Heart right ventricle (tissue), 16 donors: Measurements from ENCODE around the gene KCTD11. TPM values are rescaled to one million over a fixed set of nuclear protein-coding genes. Genes with fewer than 3 reads are reported as not detected.
"Not testable (repeated sequence)": the region's sequence is repeated elsewhere in the genome, so short reads cannot be mapped to it uniquely, and the experiment has no call there.

Experiments used
- ATAC-seq, 8 donors: fragments of 200-7000 bp; cut with Tn5 transposase; one replicate each; pipeline ENCODE4 v1.9.1; 2020; ENCODE audit warnings: mild to moderate bottlenecking in 8 of 8, moderate library complexity in 8 of 8, moderate number of reproducible peaks in 1 of 8
- DNase-seq, 2 donors: peaks; one replicate each; pipeline ENCODE4 v3.0.0-alpha.2; 2020
- H3K27ac ChIP-seq, 10 donors: fragments of 200-600 bp; sonication (generic) in 2 of 10; one replicate each; pipeline versions ENCODE4 v1.5.0 to v1.8.0; 2020 to 2022; ENCODE audit warnings: mild to moderate bottlenecking in 3 of 10
- H3K27me3 ChIP-seq, 7 donors: fragments of 200-600 bp; one replicate each; pipeline ENCODE4 v1.8.0; 2021 to 2022; ENCODE audit warnings: mild to moderate bottlenecking in 2 of 7
- H3K36me3 ChIP-seq, 9 donors: fragments of 200-600 bp; sonication (generic) in 1 of 9; one replicate each; pipeline versions ENCODE4 v1.5.0 to v1.8.0; 2020 to 2022; ENCODE audit warnings: mild to moderate bottlenecking in 2 of 9
- H3K4me1 ChIP-seq, 9 donors: fragments of 200-600 bp; sonication (generic) in 1 of 9; one replicate each; pipeline versions ENCODE4 v1.5.0 to v1.8.0; 2020 to 2022; ENCODE audit warnings: mild to moderate bottlenecking in 4 of 9
- H3K4me3 ChIP-seq, 10 donors: fragments of 200-600 bp; sonication (generic) in 2 of 10; one replicate each; pipeline versions ENCODE4 v1.5.0 to v1.8.0; 2020 to 2022; ENCODE audit warnings: mild to moderate bottlenecking in 7 of 10, moderate library complexity in 2 of 10
- H3K9me3 ChIP-seq, 11 donors: fragments of 200-600 bp in 10 of 11; sonication (generic) in 2 of 11; one replicate each; pipeline versions ENCODE4 v1.5.0 to v1.8.0; 2013 to 2022; ENCODE audit warnings: mild to moderate bottlenecking in 2 of 11, control low read depth in 1 of 11, moderate library complexity in 1 of 11
- CTCF ChIP-seq, 9 donors: fragments of 200-600 bp; sonication (generic) in 2 of 9; IDR thresholded peaks; one replicate each; pipeline versions ENCODE4 v1.5.0 to v1.8.0; 2021 to 2022; ENCODE audit warnings: antibody characterized with exemption in 9 of 9, mild to moderate bottlenecking in 5 of 9, moderate library complexity in 1 of 9
- WGBS, 2 donors: extraction: QIAGEN DNeasy Blood & Tissue Kit; methylation state at CpG; one replicate each; pipeline ENCODE4 v1.1.7; 2013; ENCODE audit warnings: inconsistent platforms in 1 of 2; 5-methylcytosine and 5-hydroxymethylcytosine counted together
- intact Hi-C, 10 donors: fragments of 100-400 bp; cut with DNase I; formaldehyde crosslinking; loops; one replicate each; pipeline versions ENCODE4 v1.11.1 to v1.14.2; 2022
- polyA plus RNA-seq, 2 donors: library from polyadenylated mRNA; stranded (reverse); fragments of 200-250 nt; gene quantifications; one replicate each; pipeline ENCODE4 v1.2.3, GENCODE V29; 2013
- total RNA-seq, 10 donors: library from RNA; stranded (reverse); fragmentation: NEBNext Ultra II Directional in 3 of 10; extraction: Animal tissue kit (Norgen Biotek cat#: 25700) in 3 of 10; gene quantifications; one replicate each; pipeline versions ENCODE4 v1.2.1 to v1.2.4, GENCODE V29; 2021 to 2023
- donor health status: Arrhythmogenic right ventricular cardiomyopathy.
- donor health status: ischemic (EF 13 %, LVEDD 7.1; RV severe dilation, severe dysfunction).
- donor health status: healthy with polysubstance abuse.
- donor health status: DM: no; HTN: yes; CAD: no.
- donor health status: DM: no; HTN: no; CAD: no.
- donor health status: ischemic (EF 25% LVEDD 6.9; RV normal size, moderate dysfunction).
- donor health status: ischemic (EF 25% LVEDD 5.7; RV mildly dilated, moderate dysfunction).
- donor health status: healthy.
- donor health status: DM: yes; HTN: yes; CAD: no.
- donor health status: Ischemic cardiomyopathy.
- donor health status: ischemic (EF 35%, LVEDD 5.7; RV mildly dilated, moderate dysfunction).
- donor health status: nonischemic (EF 11% LVEDD 7.7; RV severe dilation, severe dysfunction).
- donor health status: DM: yes; HTN: yes; CAD: no.
- donor health status: PGD.
- donor health status: ischemic (EF 29% LVEDD 5.4; RV normal size, mild dysfunction).
- donor health status: nonischemic (EF 23%, LVEDD 6.1; RV moderate dilation, normal function).

KCTD11 gene
- total and polyA plus RNA-seq, 12 donors: 4.3 to 8.5 (median 5.3) TPM

- peak; percentile 98 for DNase-seq
- Histone ChIP-seq H3K9me3 (no peaks in the 10 kb centered on the region), H3K36me3 (peaks cover 0 to 23% (median 6%) of the 10 kb centered on the region in 9 donors), H3K27me3 (peaks cover 0 to 8% (median 1%) of the 10 kb centered on the region in 7 donors), H3K4me1 (peaks cover 0 to 27% (median 20%) of the 10 kb centered on the region in 9 donors), H3K4me3 (peak overlapping the region; percentile 70 to 94 (median 85)), H3K27ac (peak overlapping the region; percentile 55 to 96 (median 89))
- 1% methylated on average over 43 of the region's 43 CpGs for WGBS, 2 donors
- intact Hi-C loops: loop anchor here in 2 of 10 donors (1.0 kb wide), 2 partner anchors 22 to 48 kb away; partner anchors contain the start of genes EIF5A (in 1 of the 2) and SLC2A4 (in 1 of the 2)
- peak; percentile 84 to 94 (median 91) for ATAC-seq
- peak in 3 of 9 donors; percentile 20 to 28 (median 24) for TF ChIP-seq CTCF (IDR thresholded peaks at IDR 0.05)
These were observed 22.5 kb upstream of the KCTD11 start for GRCh38 chr17:7329374-7329996.

DNA sequence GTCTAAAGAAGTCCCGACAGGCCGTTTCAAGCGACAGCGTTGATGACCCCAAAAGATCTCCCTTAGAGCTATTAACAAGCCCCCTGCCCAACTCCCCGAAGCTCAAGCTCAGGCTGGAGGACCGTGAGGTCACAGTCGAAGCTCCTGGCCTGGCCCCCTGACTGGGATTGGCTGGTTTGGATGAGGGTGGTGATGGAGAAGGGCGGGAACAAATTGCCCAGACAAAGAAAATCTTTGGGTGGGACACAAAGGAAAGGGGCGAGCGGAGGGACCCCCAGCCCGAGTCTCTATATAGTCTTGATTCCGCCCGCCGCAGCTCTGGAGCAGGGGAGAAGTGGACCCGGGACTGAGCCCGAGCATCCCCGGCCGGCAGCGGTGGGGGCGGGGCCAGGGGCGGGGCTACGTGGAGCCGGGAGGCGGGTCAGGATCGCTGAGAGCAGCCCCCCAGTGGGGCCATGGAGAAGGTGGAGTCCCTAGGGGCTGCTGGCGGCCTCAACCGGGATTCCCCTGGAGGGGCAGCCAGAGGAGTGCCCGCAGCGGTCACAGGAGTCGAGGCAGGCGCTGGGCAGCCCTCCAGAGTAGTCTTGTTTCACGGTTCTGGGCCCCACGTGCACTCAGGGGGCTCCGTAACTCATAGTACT, 21.8 kb upstream of the KCTD11 start:
- Histone ChIP-seq H3K4me3 (peak overlapping the region; percentile 70 to 94 (median 85)), H3K27ac (peak overlapping the region; percentile 55 to 96 (median 89)), H3K9me3 (no peaks in the 10 kb centered on the region), H3K36me3 (peaks cover 0 to 17% (median 0%) of the 10 kb centered on the region in 9 donors), H3K4me1 (peaks cover 0 to 27% (median 20%) of the 10 kb centered on the region in 9 donors), H3K27me3 (peaks cover 0 to 14% (median 6%) of the 10 kb centered on the region in 7 donors)
- ATAC-seq (peak; percentile 66 to 81 (median 72)), DNase-seq (peak; percentile 77 to 80)
- 0 to 1% methylated on average over 33 to 34 of the region's 34 CpGs for WGBS, 2 donors
- intact Hi-C loops: loop anchor here in 2 of 10 donors (1.0 kb wide), 2 partner anchors 23 to 49 kb away; partner anchors contain the start of genes EIF5A (in 1 of the 2) and SLC2A4 (in 1 of the 2)
- no peak for TF ChIP-seq CTCF (IDR thresholded peaks at IDR 0.05)

GRCh38 chr17:7330638-7331015, 21.3 kb upstream of the KCTD11 start:
- peaks cover 0 to 29% (median 20%) of the 10 kb centered on the region in 9 donors for H3K4me1 ChIP-seq
- intact Hi-C loops: loop anchor here in 1 of 10 donors (1.0 kb wide), 1 partner anchor 15 kb away; no protein-coding TSS in a partner anchor
- 63 to 64% methylated on average over 13 of the region's 13 CpGs for WGBS, 2 donors
- no peak for ATAC-seq
- peak overlapping the region in 9 of 10 donors; percentile 77 to 96 (median 89) for H3K27ac ChIP-seq
- peaks cover 0 to 13% (median 0%) of the 10 kb centered on the region in 9 donors for H3K36me3 ChIP-seq
- no peak for TF ChIP-seq CTCF (IDR thresholded peaks at IDR 0.05)
- no peak for DNase-seq
- peak overlapping the region in 9 of 10 donors; percentile 70 to 94 (median 86) for H3K4me3 ChIP-seq
- H3K9me3 ChIP-seq: no peaks in the 10 kb centered on the region
- peaks cover 0 to 19% (median 10%) of the 10 kb centered on the region in 7 donors for H3K27me3 ChIP-seq

DNA sequence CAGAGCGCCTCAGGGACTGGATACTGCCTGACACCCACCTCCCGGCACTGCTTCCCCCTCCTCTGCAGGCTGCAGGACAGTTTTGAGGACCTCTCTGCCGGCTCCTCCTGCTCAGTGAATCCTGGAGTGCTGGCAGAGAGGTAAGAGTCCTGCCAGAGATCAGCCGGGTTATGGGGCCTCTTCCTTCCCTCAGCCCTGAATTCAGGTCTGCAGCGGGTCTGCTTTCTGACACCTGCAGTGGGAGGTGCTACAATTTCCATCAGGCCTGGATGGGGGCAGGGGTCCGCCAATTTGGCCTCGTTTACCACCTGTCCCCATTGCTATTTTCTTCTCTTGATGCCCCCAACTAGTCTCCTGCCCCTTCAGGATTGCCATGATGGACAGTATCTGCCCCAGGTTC, 19.9 kb upstream of the KCTD11 start:
- TF ChIP-seq CTCF (IDR thresholded peaks at IDR 0.05): no peak
- H3K9me3 ChIP-seq: no peaks in the 10 kb centered on the region
- H3K36me3 ChIP-seq: no peaks in the 10 kb centered on the region
- peaks cover 0 to 28% (median 22%) of the 10 kb centered on the region in 7 donors for H3K27me3 ChIP-seq
- peak overlapping the region in 1 of 10 donors; percentile 44 for H3K27ac ChIP-seq
- H3K4me1 ChIP-seq: peaks cover 0 to 40% (median 20%) of the 10 kb centered on the region in 9 donors
- ATAC-seq (no peak), DNase-seq (no peak)
- 52 to 68% methylated on average over 7 of the region's 7 CpGs for WGBS, 2 donors
- H3K4me3 ChIP-seq: no peak overlapping the region
- intact Hi-C loops: no loop called here

GRCh38 chr17:7332600-7333069, 19.3 kb upstream of the KCTD11 start:
- WGBS, 2 donors: 49 to 56% methylated on average over 14 of the region's 14 CpGs
- ATAC-seq, H3K4me3 ChIP-seq, H3K36me3 ChIP-seq, H3K9me3 ChIP-seq, intact Hi-C loops, DNase-seq: not testable (repeated sequence)
- peaks cover 0 to 39% (median 19%) of the 10 kb centered on the region in 9 donors for H3K4me1 ChIP-seq
- H3K27ac ChIP-seq: peak overlapping the region in 1 of 10 donors; percentile 44
- peaks cover 0 to 30% (median 22%) of the 10 kb centered on the region in 7 donors for H3K27me3 ChIP-seq
